HG02763 (cell line): ENCODE measurements around the gene PBXIP1.

ENCODE experiments used
- ATAC-seq: cut with Tn5 transposase; IDR thresholded peaks from one replicate; pipeline ENCODE4 v1.9.1; 2021; ENCODE audit warnings: mild to moderate bottlenecking, moderate library complexity; ENCODE audit not compliant: unreplicated experiment

Gene PBXIP1

DNA sequence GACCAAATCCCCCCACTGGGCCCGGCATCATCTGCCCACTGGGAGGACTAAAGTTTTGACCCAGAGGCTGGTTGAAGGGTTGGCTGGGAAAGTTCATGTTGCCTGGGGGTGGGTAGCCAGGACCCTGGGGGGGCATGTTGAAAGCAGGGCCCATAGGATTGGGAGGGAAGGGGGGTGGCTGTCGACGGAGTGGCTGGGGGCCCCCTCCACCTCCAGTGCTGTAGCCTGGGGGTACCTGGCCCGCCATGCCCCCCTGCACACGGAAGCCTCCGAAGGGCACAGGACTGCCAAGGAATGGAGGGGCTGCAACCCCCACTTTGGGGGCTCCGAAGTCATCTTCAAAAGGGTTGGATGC is 3.5 kb upstream of the PBXIP1 start:
- ATAC-seq = no peak

- no peak for ATAC-seq
Observed at GRCh38 chr1:154958681-154959425, 3.0 kb upstream of the PBXIP1 start.

GRCh38 chr1:154958036-154958435 is 2.1 kb upstream of the PBXIP1 start:
- ATAC-seq = no peak

DNA sequence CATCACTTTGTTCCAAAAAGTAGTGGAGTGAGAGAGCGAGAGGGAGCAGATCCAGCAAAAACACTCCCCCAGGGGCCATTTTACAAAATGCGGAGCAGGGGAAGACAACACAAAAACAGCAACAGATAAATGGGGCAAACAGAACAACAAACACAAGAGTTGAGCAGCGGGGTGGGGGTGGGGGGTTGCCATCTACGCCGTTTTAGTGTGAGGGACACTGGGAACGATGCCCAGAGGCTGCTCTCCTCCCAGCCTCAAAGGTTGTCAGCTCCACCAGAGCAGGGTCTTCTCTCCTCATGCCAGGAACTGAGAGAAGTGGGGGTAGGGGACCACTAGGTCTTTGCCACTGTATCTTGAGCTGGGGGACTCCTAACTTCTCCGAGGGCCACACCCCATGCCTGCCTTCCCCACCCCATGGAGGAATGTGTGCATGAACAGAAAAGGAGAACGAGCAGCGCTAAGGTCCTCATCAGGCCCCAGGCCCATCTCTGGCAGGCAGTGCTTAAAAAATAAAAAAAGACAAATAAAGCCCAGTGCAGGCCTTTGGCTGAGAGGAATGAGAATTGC is 1.3 kb upstream of the PBXIP1 start:
- no peak for ATAC-seq

DNA sequence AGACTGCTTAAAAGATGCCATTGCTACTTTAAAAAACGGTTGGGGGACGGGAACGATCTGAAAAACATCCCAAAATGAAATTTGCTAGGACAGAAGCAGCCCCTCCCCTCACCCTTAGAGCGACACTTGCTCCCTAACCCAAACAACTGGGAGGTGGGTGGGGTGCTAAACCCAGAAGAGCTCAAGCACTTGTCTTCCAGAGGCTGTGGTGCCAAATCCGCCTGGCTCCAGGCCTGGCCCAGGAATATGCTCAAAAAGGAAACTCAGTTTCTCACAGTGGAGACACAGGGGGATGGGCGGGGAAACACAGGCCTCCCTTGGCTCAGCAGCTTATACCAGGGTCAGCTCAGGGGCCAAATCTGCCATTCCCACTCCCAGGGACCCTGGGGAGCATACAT is 644 bp upstream of the PBXIP1 start:
- ATAC-seq = no peak

- ATAC-seq = peak; percentile 51
Observed at GRCh38 chr1:154955039-154955717, 721 bp downstream of the PBXIP1 start.

GRCh38 chr1:154954541-154954940 is 1.4 kb downstream of the PBXIP1 start:
- no peak for ATAC-seq

DNA sequence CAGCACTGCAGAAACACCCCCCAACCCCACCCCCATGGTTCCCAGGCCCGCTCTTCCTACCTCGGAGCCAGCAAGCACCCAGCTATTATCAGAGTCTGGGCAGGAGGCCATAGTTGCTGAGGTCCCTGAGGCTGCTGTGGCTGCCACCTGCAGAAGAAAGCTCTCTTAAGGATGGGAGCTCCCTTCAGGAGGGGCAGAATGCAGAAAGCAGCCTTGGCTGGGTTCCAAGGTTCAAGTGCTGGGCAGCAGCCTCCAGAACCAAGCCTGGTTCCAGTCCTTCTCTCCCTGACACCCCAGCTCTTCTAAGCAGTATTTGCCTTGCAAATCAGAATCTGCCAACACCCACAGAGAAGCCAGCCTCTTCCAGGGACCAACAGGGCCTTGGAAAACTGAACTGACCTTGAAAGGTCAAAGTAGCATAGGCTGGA is 2.3 kb downstream of the PBXIP1 start:
- ATAC-seq = no peak

DNA sequence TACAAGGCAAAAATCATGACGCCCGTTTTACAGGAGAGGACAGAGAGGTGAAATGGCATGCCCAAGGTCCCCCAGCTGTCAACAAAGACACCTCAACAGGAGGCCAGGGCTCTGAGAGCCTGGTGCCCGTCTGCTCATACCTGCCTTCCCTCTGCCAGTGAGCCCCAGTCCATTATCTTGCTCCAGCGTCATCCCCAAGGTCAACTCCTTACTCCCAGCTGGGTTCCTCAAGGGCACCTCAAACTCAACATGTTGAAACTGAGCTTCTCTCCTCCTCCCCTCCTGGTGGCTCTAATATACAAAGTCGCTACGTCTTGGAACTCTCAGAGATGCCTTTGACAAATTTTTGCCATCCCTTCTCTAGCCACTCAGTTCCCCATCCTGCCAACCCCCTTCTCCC is 3.2 kb downstream of the PBXIP1 start:
- ATAC-seq = no peak

- ATAC-seq = no peak
Observed at GRCh38 chr1:154951901-154952657, 3.8 kb downstream of the PBXIP1 start.

DNA sequence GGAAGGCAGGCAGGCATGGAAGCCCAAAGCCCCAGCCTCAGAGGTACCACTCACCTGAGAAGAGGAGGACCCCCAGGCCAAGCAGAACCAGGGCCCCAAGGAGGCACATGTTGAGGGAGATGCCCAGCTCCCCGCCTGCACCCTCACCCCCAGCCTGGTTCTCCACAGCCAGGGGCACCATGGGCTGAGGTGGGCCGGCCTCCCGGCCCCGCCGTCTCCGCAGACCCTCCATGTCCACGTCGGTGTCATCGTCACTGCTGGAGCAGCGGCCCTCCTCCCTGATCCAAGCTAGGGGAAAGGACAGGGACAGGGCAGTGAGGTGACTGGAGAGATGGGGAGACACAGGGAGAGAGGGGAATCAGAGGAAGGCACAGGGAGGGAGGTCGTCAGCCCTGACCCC is 7.8 kb downstream of the PBXIP1 start:
- no peak for ATAC-seq

- ATAC-seq = no peak
Observed at GRCh38 chr1:154945962-154946850, 9.7 kb downstream of the PBXIP1 start.

DNA sequence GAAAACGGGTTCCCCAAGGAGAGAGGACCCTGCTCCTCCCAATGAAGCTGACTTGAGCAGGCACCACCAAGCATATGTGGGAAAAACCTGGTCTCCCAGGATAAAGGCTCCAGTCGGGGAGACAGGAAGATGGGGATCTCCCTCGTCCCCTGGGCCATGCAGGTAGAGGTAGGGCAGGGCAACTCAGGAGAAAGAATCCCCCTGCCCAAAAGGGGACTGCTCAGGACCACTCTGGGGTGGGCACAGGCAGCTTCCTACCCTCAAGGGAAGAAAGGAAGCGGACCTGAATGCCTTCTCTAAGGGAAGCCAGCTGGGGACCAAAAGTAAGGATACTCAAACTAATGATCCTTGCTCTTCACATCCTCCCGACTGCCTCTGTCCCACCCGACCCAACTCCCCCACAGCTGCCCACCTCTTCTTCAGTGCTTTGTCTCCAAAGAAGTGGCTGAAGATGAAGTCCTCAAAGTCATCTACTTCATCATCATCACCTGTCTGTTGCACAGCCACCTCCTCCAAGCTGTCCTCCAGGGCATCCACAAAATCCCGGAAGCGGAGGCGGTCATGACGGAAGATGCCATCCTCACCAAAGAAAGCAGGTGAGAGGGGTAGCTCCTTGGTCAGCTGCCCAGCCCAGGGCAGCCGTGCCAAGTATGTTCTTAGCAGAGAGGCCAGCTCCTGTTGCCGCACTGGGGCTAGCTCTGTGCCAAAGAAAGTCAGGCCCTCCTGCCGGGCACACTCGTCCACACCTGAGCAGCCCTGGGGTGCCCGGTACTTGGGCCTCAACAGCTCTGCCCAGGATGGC is 10.5 kb downstream of the PBXIP1 start:
- ATAC-seq = no peak

DNA sequence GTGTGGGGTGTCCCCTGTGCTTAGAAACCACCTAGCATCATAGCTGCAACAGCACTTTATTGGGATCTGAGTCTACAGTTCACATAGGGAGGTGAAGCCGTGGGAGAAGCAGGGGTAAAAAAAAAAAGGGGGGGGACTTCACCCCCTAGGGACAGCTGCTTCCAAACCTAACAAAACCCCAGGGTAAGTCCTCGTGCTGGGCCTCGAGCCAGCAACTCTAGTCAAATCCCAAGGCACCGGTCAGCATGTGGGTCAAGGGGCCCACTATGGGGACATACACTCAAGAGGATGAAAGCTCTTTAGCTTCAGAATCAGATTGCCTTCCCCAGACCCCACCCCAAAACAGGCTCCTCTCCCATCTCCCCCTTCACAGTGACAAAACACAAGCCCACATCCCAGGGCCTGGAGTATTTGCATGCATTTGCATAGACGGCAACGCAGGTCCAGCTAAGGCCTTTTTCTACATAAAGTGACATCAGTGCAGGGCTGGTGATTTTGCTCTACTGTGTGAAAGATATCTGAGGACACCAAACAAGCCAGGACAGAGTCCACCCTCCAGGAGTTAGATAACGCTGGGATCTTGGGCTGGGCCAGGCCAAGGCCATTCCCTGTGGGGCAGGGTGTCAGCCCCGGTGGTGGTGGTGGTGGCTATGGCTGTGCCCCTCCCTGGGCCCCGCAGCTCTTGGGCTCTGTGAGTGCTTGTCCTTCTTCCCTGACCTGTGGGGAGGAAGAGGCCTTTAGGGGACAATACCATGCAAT is 11.3 kb downstream of the PBXIP1 start:
- no peak for ATAC-seq

- no peak for ATAC-seq
Observed at GRCh38 chr1:154943649-154944400, 12.1 kb downstream of the PBXIP1 start.

DNA sequence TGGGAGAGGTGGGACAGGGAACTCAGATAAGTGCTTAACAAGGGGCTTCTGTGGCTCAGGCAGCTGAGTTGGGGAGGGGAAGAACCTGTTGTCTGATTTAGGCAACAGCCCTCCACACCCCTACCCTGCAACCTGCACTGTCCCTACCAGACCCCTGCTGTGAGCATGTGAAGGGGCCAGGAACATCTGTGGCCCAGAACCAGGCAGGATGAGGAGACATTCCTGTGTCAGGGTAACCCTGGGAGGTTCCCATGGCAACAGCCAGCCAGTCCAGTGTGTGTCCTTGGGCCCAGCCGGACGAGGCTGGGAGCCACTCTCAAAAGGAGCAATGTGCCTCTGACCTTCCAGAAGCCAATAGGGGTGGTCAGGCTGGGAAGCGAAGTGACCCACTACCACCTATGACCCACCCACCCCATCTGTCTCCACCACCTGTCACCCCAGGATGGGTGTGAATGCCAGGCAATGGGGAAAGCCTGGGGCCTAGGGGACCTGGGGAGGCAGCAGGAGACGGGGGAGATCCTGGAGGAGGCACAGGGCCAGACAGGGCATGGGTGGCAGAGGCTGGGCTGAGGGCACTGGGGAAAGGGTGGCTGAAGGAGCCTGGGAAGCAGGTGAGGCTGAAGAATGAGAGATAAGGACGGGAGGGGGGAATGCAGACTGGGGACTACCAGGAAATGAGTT is 14.4 kb downstream of the PBXIP1 start:
- ATAC-seq = no peak

- no peak for ATAC-seq
Observed at GRCh38 chr1:154940651-154941194, 15.2 kb downstream of the PBXIP1 start.

DNA sequence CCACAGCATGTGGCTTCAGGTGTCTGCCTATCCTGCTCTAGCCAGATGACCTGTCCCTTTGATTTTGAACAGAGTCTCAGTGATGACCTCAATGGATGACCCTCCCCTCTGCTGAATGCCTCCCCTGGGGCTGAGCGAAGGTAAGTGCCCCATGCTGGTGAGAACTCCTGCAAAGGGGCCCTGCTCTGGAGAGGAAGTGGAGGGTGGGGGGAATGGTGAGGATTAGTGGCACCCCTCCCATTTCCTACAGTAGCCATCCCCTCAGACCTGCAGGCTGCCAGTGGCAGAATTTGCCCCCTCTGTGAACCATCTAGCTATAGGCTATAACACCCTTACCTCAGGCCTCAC is 15.7 kb downstream of the PBXIP1 start:
- ATAC-seq = no peak
